Stimulated activated CD4-positive, alpha-beta T cell treated with anti-CD3 and anti-CD28 coated beads, TNF-alpha, amount 100 ng/mL, for 24 hours (primary cell): Measurements from ENCODE around the gene TGM5.
A peak's percentile ranks its signal among the peaks of the same experiment; 100 is the strongest.

Source experiments
- DNase-seq, 3 experiments: peaks; one replicate each; pipeline ENCODE4 v3.0.0-alpha.2; 2020; ENCODE audit warnings: low read depth in 3 of 3

Gene TGM5

GRCh38 chr15:43196760-43197548 is 69.8 kb downstream of the TGM5 start:
- DNase-seq: no peak

- DNase-seq: no peak
Observed at GRCh38 chr15:43194795-43195194, 71.9 kb downstream of the TGM5 start.

GRCh38 chr15:43193710-43194109 is 73.0 kb downstream of the TGM5 start:
- DNase-seq: no peak

DNA sequence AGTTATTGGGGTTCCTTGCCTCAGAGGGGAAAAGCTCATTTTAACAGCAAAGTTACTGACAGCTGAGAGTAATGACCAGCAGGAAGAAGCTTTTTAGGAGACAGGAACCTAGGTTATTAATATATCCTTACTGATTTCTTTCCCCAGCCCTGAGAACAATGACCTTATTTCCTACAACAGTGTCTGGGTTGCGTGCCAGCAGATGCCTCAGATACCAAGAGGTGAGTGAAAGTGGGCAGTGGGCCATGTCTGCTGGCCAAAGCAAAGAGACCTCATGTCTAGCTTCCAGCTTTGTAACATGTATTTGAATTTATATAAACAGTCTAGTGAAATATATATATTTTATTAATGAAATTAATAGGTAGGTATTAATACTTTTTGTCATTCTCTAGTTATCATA is 76.5 kb downstream of the TGM5 start:
- DNase-seq: no peak

- DNase-seq: no peak
Observed at GRCh38 chr15:43189296-43189695, 77.4 kb downstream of the TGM5 start.

DNA sequence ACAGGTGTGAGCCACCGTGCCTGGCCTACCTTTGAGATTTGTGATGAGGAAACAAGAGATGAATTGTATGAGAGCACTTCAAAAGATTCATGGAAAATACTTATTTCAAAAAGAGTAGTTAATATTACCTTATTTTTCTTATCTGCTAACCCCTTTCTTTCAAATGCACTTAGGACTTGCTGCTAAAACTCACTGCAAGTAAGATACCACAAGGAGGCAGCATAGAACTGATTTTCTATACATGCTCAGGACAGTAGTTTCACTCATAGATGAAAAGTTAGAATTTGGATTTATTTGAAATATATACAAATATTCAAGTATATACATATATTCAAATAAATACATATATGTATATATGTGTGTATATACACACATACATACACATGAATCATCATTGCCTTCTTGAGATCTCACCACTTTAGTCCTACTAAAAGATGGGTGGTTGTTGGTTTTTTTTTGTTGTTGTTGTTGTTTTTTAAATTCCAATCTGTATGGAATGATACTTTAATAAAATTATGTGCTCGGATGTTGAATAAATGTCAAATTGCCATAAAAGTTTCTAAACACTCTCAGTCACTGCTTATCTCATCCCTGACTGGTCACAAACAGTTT is 79.1 kb downstream of the TGM5 start:
- DNase-seq: no peak

DNA sequence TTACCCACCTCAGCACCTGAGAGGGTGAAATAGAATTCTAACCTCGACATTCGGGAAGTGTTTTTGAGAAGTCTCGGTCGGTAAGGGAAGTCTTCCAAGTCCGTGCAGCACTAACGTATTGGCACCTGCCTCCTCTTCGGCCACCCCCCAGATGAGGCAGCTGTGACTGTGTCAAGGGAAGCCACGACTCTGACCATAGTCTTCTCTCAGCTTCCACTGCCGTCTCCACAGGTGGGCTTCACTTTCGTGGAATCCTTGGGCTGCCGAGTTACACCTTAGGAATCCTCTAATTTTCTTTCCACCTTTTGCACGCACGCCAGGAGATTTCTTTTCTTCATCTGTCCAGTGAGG is 80.8 kb downstream of the TGM5 start:
- DNase-seq: no peak

GRCh38 chr15:43185157-43186002 is 81.3 kb downstream of the TGM5 start, which contains the start of gene CCNDBP1:
Gene CCNDBP1 (plus strand): TSS chr15:43185403. CDS start chr15:43185499, 96 bp downstream.
- DNase-seq: peak; percentile 73 to 95 (median 80)

DNA sequence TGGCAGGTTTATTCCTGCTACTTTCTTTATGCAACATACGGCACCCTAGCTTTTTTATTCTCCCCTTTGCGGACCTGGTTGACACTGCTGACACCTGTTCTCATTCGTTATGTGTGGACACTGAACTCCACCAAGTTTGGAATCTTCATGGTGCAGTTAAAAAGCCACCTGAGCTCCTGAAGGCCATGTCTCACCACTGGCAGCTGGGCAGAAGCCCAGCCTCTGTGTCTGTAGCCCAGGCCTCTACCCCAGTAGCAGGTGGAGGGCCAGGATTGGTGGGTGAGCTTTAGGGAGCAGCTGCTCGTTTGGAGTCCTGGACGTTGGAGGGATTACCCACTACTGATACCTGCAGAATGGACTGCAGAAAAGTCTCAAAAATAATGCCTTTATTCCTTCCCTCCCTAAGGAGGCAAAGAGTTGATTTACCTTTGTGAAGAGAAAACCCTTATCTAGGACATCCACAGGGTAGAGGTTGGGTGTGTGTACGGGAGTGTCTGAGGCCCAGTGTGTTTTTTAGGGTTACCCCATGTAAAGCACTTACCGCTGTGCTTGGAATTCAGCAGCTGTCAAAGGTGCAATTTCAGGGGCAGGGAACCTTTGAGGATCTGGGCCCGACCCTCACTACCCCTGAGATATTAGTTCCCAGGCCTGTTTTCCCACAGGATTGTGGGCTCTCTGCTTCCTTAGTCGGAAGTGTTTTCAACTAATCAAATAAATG is 82.2 kb downstream of the TGM5 start:
- DNase-seq: no peak

DNA sequence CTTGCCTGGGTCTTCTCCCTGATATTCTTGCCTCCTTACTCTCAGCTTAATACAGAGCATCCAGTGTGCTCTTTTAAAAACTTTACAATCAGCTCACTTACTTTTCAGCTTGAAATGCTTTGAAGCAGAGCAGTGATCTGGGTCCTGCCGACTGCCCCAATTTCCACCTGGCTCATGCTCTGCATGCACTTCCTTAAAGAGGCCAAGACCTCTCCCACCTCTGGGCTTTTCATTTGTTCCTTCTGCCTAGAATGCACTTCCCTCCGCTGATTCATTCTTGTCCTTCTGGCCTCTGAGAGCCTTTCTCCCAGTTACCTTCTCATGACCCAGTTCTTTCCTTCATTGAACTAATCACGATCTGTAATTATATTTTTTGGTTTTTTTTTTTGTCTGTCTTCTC is 83.5 kb downstream of the TGM5 start:
- DNase-seq: no peak
